Measurements from ENCODE around the gene MICAL2.

The MICAL2 gene

GRCh38 chr11:12229450-12230229 lies 119.2 kb downstream of the MICAL2 start:
- no peak for DNase-seq (ENCODE audit: low spot score)

GRCh38 chr11:12232160-12232559 lies 121.8 kb downstream of the MICAL2 start:
- DNase-seq (ENCODE audit: low spot score), result no peak

- DNase-seq (ENCODE audit: low spot score), result peak; percentile 76
These were observed 122.6 kb downstream of the MICAL2 start for GRCh38 chr11:12232817-12233601.

- DNase-seq (ENCODE audit: low spot score), result no peak
These were observed 123.2 kb downstream of the MICAL2 start for GRCh38 chr11:12233602-12233925.

- DNase-seq (ENCODE audit: low spot score), result no peak
These were observed 123.8 kb downstream of the MICAL2 start for GRCh38 chr11:12234221-12234620.

- DNase-seq (ENCODE audit: low spot score), result no peak
These were observed 124.7 kb downstream of the MICAL2 start for GRCh38 chr11:12235080-12235479.

GRCh38 chr11:12235553-12235946 lies 125.2 kb downstream of the MICAL2 start:
- no peak for DNase-seq (ENCODE audit: low spot score)

- DNase-seq (ENCODE audit: low spot score), result peak; percentile 69
These were observed 125.8 kb downstream of the MICAL2 start for GRCh38 chr11:12235947-12236743.

GRCh38 chr11:12236744-12237101 lies 126.3 kb downstream of the MICAL2 start:
- DNase-seq (ENCODE audit: low spot score), result no peak

GRCh38 chr11:12237381-12237784 lies 127.0 kb downstream of the MICAL2 start:
- no peak for DNase-seq (ENCODE audit: low spot score)

- DNase-seq (ENCODE audit: low spot score), result no peak
These were observed 128.0 kb downstream of the MICAL2 start for GRCh38 chr11:12238420-12238819.

- DNase-seq (ENCODE audit: low spot score), result no peak
These were observed 129.0 kb downstream of the MICAL2 start for GRCh38 chr11:12239396-12239795.

GRCh38 chr11:12239804-12240371 lies 129.5 kb downstream of the MICAL2 start:
- no peak for DNase-seq (ENCODE audit: low spot score)

GRCh38 chr11:12240677-12241076 lies 130.3 kb downstream of the MICAL2 start:
- no peak for DNase-seq (ENCODE audit: low spot score)

- no peak for DNase-seq (ENCODE audit: low spot score)
These were observed 131.0 kb downstream of the MICAL2 start for GRCh38 chr11:12241401-12241800.

GRCh38 chr11:12241971-12242672 lies 131.7 kb downstream of the MICAL2 start:
- no peak for DNase-seq (ENCODE audit: low spot score)

GRCh38 chr11:12242966-12243365 lies 132.6 kb downstream of the MICAL2 start:
- no peak for DNase-seq (ENCODE audit: low spot score)

- DNase-seq (ENCODE audit: low spot score), result no peak
These were observed 133.1 kb downstream of the MICAL2 start for GRCh38 chr11:12243486-12243885.

GRCh38 chr11:12243911-12244550 lies 133.6 kb downstream of the MICAL2 start:
- no peak for DNase-seq (ENCODE audit: low spot score)

GRCh38 chr11:12245091-12245490 lies 134.7 kb downstream of the MICAL2 start:
- peak; percentile 59 for DNase-seq (ENCODE audit: low spot score)

GRCh38 chr11:12245549-12246016 lies 135.2 kb downstream of the MICAL2 start:
- no peak for DNase-seq (ENCODE audit: low spot score)
